HG03103 (cell line): ENCODE results near the gene GNAZ.
"Not testable (repeated sequence)": the region's sequence is repeated elsewhere in the genome, so short reads cannot be mapped to it uniquely, and the experiment has no call there.

Source experiments
- ATAC-seq: cut with Tn5 transposase; IDR thresholded peaks from one replicate; pipeline ENCODE4 v1.9.1; 2021; ENCODE audit warnings: low read depth; ENCODE audit not compliant: unreplicated experiment

Gene GNAZ

DNA sequence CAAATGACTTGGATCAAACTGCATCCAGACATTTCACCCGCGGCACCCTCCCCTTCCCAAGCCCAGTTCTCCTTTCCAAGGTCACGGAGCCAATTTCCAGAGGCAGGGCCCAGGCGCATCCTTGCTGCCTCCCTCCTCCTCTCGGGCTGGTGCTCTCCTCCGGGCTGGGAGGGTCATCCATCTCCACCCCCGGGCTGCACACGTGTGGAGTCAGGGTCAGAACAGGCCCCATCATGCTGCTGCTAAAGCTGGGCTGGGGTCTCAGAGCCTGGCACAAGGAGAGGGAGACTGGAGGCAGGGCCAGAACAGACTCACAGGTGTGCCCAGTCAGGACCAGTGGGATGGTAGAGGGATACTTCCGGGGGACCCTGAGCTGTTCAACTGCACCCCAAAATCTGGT, 57.5 kb downstream of the GNAZ start:
- no peak for ATAC-seq

GRCh38 chr22:23128269-23129108, 58.2 kb downstream of the GNAZ start:
- ATAC-seq, result no peak

- ATAC-seq, result no peak
These were observed 58.8 kb downstream of the GNAZ start for GRCh38 chr22:23129149-23129548.

- no peak for ATAC-seq
These were observed 60.4 kb downstream of the GNAZ start for GRCh38 chr22:23130697-23131096.

DNA sequence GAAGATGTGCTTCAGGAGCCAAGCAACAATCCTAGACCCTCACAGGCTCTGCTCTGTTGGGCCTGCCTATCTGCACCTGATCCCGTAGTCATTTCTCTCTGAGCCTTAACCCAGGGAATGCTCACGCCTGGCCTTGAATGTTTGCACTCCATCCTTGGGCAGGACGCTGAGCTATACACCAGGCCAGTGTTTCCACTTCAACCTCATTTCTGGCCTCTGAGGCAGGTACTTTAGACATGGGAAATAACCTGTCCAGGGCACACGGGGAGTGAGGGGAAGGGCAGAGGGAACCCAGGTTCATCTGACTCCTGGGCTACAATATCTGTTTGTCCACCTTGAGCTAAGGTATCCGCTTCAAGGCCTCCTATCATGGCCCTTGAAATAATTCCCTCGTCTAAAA, 61.6 kb downstream of the GNAZ start:
- no peak for ATAC-seq

GRCh38 chr22:23132376-23133091, 62.2 kb downstream of the GNAZ start:
- no peak for ATAC-seq

- ATAC-seq, result no peak
These were observed 63.6 kb downstream of the GNAZ start for GRCh38 chr22:23133922-23134321.

DNA sequence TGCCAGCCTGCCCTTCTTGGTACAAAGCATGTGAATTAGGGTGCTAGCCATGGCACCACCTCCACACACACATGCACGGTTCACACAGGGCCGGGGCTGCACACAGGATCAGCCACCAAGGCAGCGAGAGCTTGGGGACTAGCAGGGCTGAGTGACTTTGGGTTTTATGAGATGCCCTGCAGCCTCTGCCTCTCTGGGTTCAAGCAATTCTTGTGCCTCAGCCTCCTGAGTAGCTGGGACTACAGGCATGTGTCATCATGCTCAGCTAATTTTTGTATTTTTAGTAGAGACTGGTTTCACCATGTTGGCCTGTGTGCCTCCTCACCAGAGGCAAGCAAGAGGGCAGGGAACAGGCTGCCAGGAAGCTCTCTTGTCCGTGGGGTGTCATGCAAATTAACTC, 66.7 kb downstream of the GNAZ start:
- ATAC-seq, result not testable (repeated sequence)

DNA sequence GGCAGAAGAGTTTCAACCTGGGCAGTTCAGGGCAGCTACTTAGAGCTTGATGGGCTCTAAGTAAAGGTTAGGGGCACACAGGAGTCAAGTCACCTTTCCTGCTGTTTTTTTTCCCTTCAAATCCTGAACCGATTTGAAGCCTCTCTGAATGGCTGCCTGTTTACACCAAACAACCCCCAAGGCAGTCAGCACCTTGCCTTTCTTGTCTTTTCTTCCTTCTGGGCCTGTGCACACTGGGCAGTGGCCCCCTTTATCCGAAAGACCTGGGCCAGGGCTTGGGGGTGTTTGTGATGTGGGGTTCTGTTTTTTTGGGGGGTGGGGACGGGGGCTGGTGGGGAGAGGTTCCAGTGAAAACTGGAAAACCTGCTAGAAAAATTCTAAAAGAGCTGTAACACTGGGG, 67.1 kb downstream of the GNAZ start:
- no peak for ATAC-seq

- ATAC-seq, result no peak
These were observed 67.7 kb downstream of the GNAZ start for GRCh38 chr22:23137905-23138561.

DNA sequence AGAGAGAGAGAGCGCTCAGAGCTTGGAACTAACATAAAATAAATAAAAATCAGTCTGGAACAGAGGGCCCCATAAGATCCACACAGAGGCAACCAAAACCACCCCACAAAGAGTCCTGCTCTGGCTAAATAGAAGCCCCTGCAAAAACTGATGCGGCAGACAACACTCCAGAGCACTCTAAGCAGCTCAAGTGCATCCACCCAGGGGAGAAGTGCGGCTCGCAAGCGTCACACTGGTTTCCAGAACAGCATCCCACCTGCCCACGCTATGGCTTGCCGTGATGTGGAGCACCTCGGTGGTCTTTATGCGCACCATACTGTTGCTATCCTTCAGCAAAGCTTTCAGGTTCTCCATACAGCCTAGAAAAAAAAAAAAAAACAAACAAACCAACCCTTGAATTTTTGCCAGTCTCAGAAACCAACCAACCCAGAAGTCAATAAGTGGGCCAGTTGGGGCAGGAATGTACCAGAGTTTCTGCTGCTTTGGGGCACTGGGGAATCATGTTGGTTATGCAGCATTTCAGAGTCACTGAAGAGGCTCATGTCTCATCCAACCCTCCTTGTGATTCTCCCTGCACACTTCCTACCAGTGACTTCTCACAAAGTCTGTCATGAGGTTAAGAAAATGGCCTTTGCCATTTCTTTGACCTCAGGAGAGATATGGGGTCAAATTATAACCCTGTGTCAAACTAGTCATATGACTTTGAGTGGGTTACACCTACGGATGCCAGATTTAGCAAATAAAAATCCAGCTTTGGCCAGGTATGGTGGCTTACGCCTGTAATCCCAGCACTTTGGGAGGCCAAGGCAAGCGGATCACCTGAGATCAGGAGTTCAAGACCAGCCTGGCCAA, 68.5 kb downstream of the GNAZ start:
- no peak for ATAC-seq

DNA sequence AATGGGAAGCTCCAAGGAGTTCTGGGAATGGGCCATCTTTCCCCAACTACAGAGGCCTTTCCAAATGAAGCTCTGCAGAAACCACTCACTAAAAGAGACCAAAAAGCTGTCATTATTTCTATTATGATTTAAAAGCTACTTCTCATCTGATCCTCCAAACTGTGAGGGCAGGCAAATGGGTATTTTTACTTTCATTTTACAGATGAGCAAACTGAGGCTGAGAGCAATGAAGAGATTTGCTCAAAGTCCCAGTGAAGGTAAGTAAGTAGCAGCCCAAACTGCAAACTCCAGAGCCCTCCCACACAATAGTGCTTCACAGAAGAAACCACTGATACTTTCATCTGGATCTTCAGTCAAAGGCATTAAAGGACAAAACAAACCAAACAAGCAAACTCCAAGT, 70.1 kb downstream of the GNAZ start:
- ATAC-seq, result no peak

GRCh38 chr22:23142546-23143105, 72.3 kb downstream of the GNAZ start:
- no peak for ATAC-seq

GRCh38 chr22:23143119-23143518, 72.8 kb downstream of the GNAZ start:
- ATAC-seq, result no peak

DNA sequence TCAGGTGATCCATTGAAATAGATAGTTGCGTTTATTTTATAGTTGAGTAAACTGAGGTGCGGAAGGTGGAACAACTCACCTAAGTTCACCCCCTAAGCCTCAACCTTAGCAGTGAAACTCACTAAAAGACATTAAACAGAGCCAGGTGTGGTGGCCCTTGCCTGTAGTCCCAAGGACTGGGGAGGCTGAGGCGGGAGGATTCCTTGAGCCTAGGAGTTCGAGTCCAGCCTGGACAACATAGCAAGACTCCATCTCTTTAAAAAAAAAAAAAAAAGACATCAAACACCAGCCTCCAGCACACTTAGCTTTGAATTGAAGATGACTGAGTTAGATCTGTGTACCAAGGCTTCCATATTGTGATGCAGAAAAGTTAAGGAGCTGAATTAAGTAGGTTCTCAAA, 74.1 kb downstream of the GNAZ start:
- ATAC-seq, result no peak

DNA sequence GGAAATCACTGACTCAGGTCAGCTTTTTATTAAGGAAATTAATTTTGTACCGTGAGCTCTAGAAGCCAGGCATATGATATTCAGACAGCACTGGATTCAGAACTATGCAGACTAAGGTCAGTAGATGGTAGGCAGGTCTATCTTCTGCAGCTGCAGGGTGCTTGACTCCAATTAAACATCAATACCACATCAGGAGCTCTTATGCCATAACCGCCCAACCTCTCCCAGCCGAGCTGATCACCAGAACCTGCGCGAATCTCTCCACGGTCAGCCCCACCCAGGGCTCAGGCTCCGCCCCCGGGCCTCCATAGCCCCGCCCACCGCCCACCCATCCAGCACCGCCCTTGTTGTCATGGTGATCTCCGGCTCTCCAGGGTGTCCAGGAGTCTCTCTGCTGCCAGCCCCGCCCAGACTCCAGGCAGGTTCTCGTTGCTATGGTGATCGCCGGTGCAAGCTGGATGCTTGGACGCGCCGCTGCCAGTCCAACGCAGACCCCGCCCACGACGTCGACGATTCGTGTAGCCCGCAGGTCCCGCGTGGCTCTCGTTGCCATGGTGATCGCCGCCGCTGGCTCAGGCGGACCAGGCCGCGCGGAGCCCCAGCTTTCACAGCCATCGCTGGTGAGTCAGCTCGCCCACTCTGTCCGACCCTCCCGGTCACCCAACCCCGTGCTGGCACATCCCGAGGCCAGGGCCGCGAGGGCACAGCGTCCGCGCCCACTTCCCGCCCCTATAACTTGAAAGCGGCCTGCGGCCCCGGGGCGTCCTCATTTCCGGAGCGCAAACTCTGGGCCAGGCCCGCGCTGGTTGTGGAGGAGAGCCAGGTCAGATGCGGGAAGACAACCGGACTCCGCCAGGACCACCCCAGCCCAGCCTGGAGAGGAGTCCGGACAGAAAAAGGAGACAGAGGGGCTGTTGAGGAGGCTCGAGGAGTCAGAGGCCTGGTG, 74.9 kb downstream of the GNAZ start, which contains the start of gene RAB36:
Gene RAB36 (plus strand): TSS at position 546 of the 946 bp plus-strand sequence. CDS start 1,140 bp downstream, outside the sequence.
- ATAC-seq, result no peak

GRCh38 chr22:23145878-23146470, 75.7 kb downstream of the GNAZ start:
- no peak for ATAC-seq

DNA sequence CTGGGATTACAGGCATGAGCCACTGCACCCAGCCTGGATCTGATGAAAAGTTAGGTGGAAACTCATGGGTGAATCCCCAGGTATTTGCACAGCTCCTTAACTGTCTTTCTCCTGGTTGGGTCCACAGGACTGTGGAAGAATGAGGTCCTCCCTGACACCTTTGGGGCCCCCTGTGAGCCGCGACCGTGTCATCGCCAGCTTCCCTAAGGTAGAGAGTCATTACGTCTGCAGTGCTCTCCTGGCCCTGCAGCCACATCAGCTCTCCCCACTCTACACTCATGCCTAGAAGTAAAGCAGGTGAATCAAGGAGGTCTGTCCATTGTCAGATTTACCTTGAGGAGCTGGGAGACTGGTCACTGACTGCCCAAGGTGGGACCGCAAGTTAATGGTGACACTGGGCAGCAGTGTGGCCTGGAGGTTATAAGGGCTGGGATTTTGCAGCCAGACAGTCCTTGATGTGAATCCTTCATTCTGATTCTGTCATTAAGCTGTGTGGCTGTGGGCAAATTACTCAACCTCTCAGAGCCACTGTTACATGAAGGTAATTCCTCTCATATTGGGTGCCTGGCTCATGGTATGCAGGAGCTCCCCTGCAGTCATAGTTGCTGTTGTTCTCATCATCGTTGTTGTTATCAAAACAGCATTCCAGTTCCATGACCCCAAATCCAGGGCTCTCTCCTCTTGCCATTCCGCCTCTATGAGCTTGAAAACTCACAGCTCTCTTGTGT, 76.3 kb downstream of the GNAZ start:
- no peak for ATAC-seq
